Upper lobe of left lung (tissue), 6 donors: ENCODE data around the gene MAP7D3. TPM values are rescaled to one million over a fixed set of nuclear protein-coding genes. Genes with fewer than 3 reads are reported as not detected.
A peak's percentile ranks its signal among the peaks of the same experiment; 100 is the strongest.

ENCODE experiments used
- ATAC-seq, 2 donors: fragments of 200-7000 bp; cut with Tn5 transposase; one replicate each; pipeline ENCODE4 v1.9.1; 2022; ENCODE audit warnings: mild to moderate bottlenecking in 2 of 2, moderate library complexity in 2 of 2; ENCODE audit not compliant: low FRiP score in 2 of 2
- DNase-seq, 2 donors: peaks; one replicate each; pipeline ENCODE4 v3.0.0-alpha.2; 2019 to 2020
- H3K27ac ChIP-seq, 4 donors: fragments of 200-600 bp; sonication (generic); one replicate each; pipeline ENCODE4 v1.5.1; 2016 to 2019
- H3K27me3 ChIP-seq, 4 donors: fragments of 200-600 bp; sonication (generic); one replicate each; pipeline ENCODE4 v1.5.1; 2017 to 2019
- H3K36me3 ChIP-seq, 4 donors: fragments of 200-600 bp; sonication (generic); one replicate each; pipeline ENCODE4 v1.5.1; 2016 to 2019
- H3K4me1 ChIP-seq, 4 donors: fragments of 200-600 bp; sonication (generic); one replicate each; pipeline ENCODE4 v1.5.1; 2018 to 2019
- H3K4me3 ChIP-seq, 4 donors: fragments of 200-600 bp; sonication (generic); one replicate each; pipeline ENCODE4 v1.5.1; 2017 to 2019; ENCODE audit warnings: mild to moderate bottlenecking in 2 of 4, moderate library complexity in 1 of 4
- H3K9me3 ChIP-seq, 4 donors: fragments of 200-600 bp; sonication (generic); one replicate each; pipeline ENCODE4 v1.5.1; 2018 to 2019
- CTCF ChIP-seq, 6 experiments: fragments of 450-650 bp in 4 of 6; fragments of 200-600 bp in 2 of 6; sonication (generic) in 2 of 6; IDR thresholded peaks; one replicate each; pipeline ENCODE4 v1.5.1; 2016 to 2019; ENCODE audit warnings: antibody characterized with exemption in 6 of 6
- EP300 ChIP-seq, 4 donors: sonication (generic); formaldehyde crosslinking; IDR thresholded peaks; one replicate each; pipeline ENCODE4 v1.5.1; 2017; ENCODE audit warnings: antibody characterized with exemption in 4 of 4, control low read depth in 2 of 4
- POLR2A ChIP-seq, 4 donors: fragments of 450-650 bp; IDR thresholded peaks; one replicate each; pipeline ENCODE4 v1.5.1; 2016 to 2017; ENCODE audit warnings: antibody characterized with exemption in 4 of 4, mild to moderate bottlenecking in 2 of 4
- POLR2AphosphoS5 ChIP-seq, 2 donors: sonication (generic); formaldehyde crosslinking; IDR thresholded peaks; one replicate each; pipeline ENCODE4 v1.5.1; 2017; ENCODE audit warnings: antibody characterized with exemption in 2 of 2
- WGBS, 2 donors: methylation state at CpG; one replicate each; pipeline ENCODE4 v1.1.5; 2017 to 2018; 5-methylcytosine and 5-hydroxymethylcytosine counted together
- total RNA-seq, 6 donors: library from RNA; depleted of rRNA in 4 of 6; stranded (reverse); fragments of >200 nt in 4 of 6; gene quantifications; one replicate each; pipeline versions ENCODE4 v1.1.0 to v1.2.1, GENCODE V29; 2016 to 2021
- donor health status: DM: no; HTN: no; CAD: no; lungs with moderate emphysema.
- donor health status: DM: no; HTN: yes; CAD: no; lungs with severe emphysema.

Gene MAP7D3
- total RNA-seq, 6 donors from 2014 or later = 4.8 to 19.9 (median 9.3) TPM

- Histone ChIP-seq H3K4me3 (no peak overlapping the region), H3K36me3 (peaks cover 0 to 17% (median 0%) of the 10 kb centered on the region in 4 donors), H3K27me3 (no peaks in the 10 kb centered on the region), H3K4me1 (no peaks in the 10 kb centered on the region), H3K9me3 (no peaks in the 10 kb centered on the region), H3K27ac (no peak overlapping the region)
- DNase-seq (no peak), ATAC-seq (no peak)
- TF ChIP-seq POLR2AphosphoS5 (IDR thresholded peaks at IDR 0.05) (no peak), EP300 (IDR thresholded peaks at IDR 0.05) (no peak), CTCF (IDR thresholded peaks at IDR 0.05) (no peak), POLR2A (IDR thresholded peaks at IDR 0.05) (no peak)
- WGBS, 2 donors = 69 to 86% methylated on average over 4 of the region's 4 CpGs
Measured at GRCh38 chrX:136220540-136220939, 30.7 kb downstream of the MAP7D3 start.

- no peaks in the 10 kb centered on the region for H3K4me1 ChIP-seq
Measured at GRCh38 chrX:136219893-136220292, 31.3 kb downstream of the MAP7D3 start.

GRCh38 chrX:136215559-136215958 lies 35.6 kb downstream of the MAP7D3 start:
- ATAC-seq = no peak

More at GRCh38 chrX:136219893-136220292, 31.3 kb downstream of the MAP7D3 start:
- no peaks in the 10 kb centered on the region for H3K9me3 ChIP-seq
- no peak overlapping the region for H3K27ac ChIP-seq
- H3K36me3 ChIP-seq = peaks cover 0 to 13% (median 0%) of the 10 kb centered on the region in 4 donors
- no peak for ATAC-seq
- 75 to 82% methylated on average over 3 to 5 of the region's 5 CpGs for WGBS, 2 donors
- no peaks in the 10 kb centered on the region for H3K27me3 ChIP-seq
- H3K4me3 ChIP-seq = no peak overlapping the region
- DNase-seq = no peak
- TF ChIP-seq EP300 (IDR thresholded peaks at IDR 0.05) (no peak), POLR2AphosphoS5 (IDR thresholded peaks at IDR 0.05) (no peak), CTCF (IDR thresholded peaks at IDR 0.05) (no peak), POLR2A (IDR thresholded peaks at IDR 0.05) (no peak)

GRCh38 chrX:136214551-136214950 lies 36.6 kb downstream of the MAP7D3 start:
- peaks cover 0 to 6% (median 0%) of the 10 kb centered on the region in 4 donors for H3K36me3 ChIP-seq
- DNase-seq (no peak), ATAC-seq (peak; percentile 46 to 52)
- WGBS, 2 donors = 54 to 55% methylated on average over 7 of the region's 7 CpGs
- peaks cover 0 to 11% (median under 1%) of the 10 kb centered on the region in 4 donors for H3K4me1 ChIP-seq
- H3K27me3 ChIP-seq = no peaks in the 10 kb centered on the region
- H3K9me3 ChIP-seq = no peaks in the 10 kb centered on the region
- H3K4me3 ChIP-seq = no peak overlapping the region
- no peak for TF ChIP-seq CTCF (IDR thresholded peaks at IDR 0.05)
- TF ChIP-seq POLR2AphosphoS5 (IDR thresholded peaks at IDR 0.05) = peak in 1 of 2 donors; percentile 28
- no peak for TF ChIP-seq POLR2A (IDR thresholded peaks at IDR 0.05)
- H3K27ac ChIP-seq = peak overlapping the region in 1 of 4 donors; percentile 20

More at GRCh38 chrX:136215559-136215958, 35.6 kb downstream of the MAP7D3 start:
- TF ChIP-seq CTCF (IDR thresholded peaks at IDR 0.05) = no peak
- TF ChIP-seq POLR2AphosphoS5 (IDR thresholded peaks at IDR 0.05) = no peak
- TF ChIP-seq POLR2A (IDR thresholded peaks at IDR 0.05) = no peak
- no peak for TF ChIP-seq EP300 (IDR thresholded peaks at IDR 0.05)
- Histone ChIP-seq H3K9me3 (no peaks in the 10 kb centered on the region), H3K27me3 (no peaks in the 10 kb centered on the region), H3K4me3 (no peak overlapping the region), H3K27ac (no peak overlapping the region), H3K36me3 (peaks cover 0 to 4% (median 0%) of the 10 kb centered on the region in 4 donors), H3K4me1 (peaks cover 0 to 7% (median 0%) of the 10 kb centered on the region in 4 donors)
- DNase-seq = no peak

- H3K27me3 ChIP-seq = no peaks in the 10 kb centered on the region
- peak overlapping the region in 1 of 4 donors; percentile 35 for H3K27ac ChIP-seq
- 83 to 85% methylated on average over 16 to 17 of the region's 17 CpGs for WGBS, 2 donors
- no peaks in the 10 kb centered on the region for H3K9me3 ChIP-seq
- peaks cover 0 to 17% (median 0%) of the 10 kb centered on the region in 4 donors for H3K36me3 ChIP-seq
- ATAC-seq (no peak), DNase-seq (no peak)
- no peak for TF ChIP-seq EP300 (IDR thresholded peaks at IDR 0.05)
- no peak for TF ChIP-seq CTCF (IDR thresholded peaks at IDR 0.05)
- no peak for TF ChIP-seq POLR2AphosphoS5 (IDR thresholded peaks at IDR 0.05)
- TF ChIP-seq POLR2A (IDR thresholded peaks at IDR 0.05) = no peak
- no peak overlapping the region for H3K4me3 ChIP-seq
- H3K4me1 ChIP-seq = peaks cover 0 to 17% (median 5%) of the 10 kb centered on the region in 4 donors
Measured at GRCh38 chrX:136212557-136213111, 38.6 kb downstream of the MAP7D3 start.
